Measurements from ENCODE around the gene TNIK.

- TF ChIP-seq SIN3A (IDR thresholded peaks at IDR 0.05; ENCODE audit: borderline replicate concordance, insufficient read depth, low read length) (no peak), REST (IDR thresholded peaks at IDR 0.05; ENCODE audit: insufficient read depth in 1 of 2, low read depth in 2 of 2, low read length in 2 of 2) (no peak), TAF1 (IDR thresholded peaks at IDR 0.05; ENCODE audit: borderline replicate concordance, insufficient read depth, low read length) (no peak), POLR2AphosphoS5 (IDR thresholded peaks at IDR 0.05; ENCODE audit: low read depth, low read length) (no peak)
These were observed 266.5 kb downstream of the TNIK start for GRCh38 chr3:171193693-171194092.

All from PFSK-1 (cell line).